HG02759 (cell line): ENCODE data around the gene NME7.
"Not testable (repeated sequence)": the region's sequence is repeated elsewhere in the genome, so short reads cannot be mapped to it uniquely, and the experiment has no call there.

ENCODE experiments used
- ATAC-seq: cut with Tn5 transposase; IDR thresholded peaks from one replicate; pipeline ENCODE4 v1.9.1; 2021; ENCODE audit warnings: mild to moderate bottlenecking, moderate library complexity; ENCODE audit not compliant: unreplicated experiment

NME7 gene

DNA sequence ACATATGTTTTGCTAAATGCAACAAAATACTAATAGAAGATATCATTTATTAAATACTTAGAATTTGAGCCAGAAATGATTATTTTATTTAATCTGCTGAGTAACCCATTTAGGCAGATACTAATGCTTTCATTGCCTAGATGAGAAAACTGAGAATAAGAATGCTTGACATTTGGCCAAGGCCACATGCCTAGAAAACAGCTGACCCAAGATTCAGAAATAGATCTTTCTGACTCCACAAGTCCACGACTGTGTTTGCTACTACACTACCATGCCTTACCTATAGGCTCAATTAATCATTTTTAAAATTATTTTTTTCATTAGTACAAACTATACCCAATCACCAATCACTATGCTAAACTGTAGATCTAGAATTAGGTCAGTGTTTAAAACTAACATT lies 131.5 kb downstream of the NME7 start:
- ATAC-seq = no peak

DNA sequence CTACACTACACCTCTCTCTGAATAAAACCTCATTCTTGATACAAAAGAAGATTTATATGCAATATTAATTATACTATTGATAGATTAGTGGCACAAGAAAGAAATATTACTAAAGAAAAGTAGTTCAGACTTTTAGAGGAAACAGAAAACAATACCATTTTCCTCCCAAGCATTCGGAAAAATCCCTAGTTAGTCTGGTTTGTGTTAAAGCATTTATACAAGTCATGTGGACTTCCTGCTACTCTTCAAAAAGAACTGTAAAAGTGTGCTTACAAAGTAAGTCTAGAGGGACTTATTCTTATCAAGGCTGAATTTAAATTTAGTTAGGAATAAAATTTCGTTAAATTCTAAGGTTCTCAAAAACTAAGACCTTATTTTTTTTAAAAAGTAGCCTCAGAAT lies 132.0 kb downstream of the NME7 start:
- ATAC-seq = no peak

DNA sequence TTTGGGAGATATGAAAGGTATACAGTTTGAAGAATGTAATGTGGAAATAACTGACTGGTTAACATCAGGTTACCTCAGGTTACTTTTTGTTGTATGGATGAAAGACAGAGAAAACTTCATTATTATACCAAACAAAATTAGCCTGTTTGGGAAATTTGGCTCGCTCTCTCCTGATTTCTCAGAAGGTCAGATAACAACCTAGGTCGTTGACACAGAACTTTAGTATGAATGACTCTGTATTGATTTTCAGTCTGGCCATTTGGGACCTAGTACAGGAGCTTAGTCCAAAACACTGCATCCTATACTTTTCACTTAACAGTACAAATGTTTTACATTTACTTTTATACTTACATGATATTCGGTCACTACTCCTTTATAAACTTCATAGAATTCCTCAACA lies 132.8 kb downstream of the NME7 start:
- ATAC-seq = no peak

DNA sequence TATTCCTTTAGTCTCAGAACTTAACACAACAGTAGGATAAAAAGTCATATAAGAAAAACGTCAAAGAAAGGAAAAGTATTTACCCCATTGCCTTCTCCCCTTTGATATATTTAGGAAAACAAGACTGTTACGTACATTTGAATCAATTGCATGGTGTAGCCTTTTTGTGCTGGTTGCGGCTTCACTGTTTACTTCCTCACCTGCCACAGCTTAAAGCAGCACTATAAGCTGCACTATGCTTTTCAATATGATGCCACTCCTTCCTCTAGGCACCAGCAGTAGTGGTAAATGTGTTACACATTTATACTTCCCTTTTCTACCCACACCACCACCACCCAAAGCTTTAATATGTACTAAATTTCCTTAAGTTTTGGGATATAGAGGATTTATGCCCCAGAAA lies 150.0 kb downstream of the NME7 start:
- peak; percentile 53 for ATAC-seq

DNA sequence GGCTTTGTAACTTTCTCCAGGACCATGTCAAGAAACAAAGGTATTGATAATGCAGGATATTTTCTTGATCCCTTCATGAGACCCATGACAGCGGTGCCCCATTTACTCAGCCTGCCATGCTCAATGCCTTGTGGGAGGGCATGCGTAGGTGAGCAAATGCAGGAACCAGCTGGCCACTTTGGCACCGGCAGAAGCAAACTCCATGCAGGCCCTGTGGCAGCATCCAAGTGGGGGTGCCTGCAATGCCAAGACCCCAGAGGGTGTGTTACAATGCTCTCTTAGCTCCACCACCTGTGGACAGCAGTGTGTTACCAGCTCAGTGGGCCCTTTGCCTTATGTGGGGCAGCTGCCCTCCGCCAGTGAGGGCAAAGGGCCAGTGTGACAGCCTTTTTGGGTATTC lies 153.0 kb downstream of the NME7 start:
- no peak for ATAC-seq

DNA sequence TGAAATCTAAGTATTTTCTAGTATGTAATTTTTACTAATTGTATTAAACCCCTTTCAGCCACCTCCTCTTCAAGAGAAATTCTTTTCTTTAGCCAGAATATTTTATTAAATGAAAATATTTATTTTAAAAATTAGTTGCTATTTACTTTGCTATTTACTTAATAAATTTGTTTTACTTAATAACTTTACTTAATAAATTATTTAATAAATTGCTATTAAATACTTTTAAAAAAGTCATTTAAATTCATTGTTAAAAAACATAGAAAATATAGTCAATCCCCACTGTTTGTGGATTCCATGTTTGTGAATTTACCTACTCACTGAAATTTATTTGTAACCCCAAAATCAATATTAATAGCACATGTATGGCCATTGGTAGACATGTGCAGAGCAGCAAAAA lies 155.5 kb downstream of the NME7 start:
- ATAC-seq = no peak

DNA sequence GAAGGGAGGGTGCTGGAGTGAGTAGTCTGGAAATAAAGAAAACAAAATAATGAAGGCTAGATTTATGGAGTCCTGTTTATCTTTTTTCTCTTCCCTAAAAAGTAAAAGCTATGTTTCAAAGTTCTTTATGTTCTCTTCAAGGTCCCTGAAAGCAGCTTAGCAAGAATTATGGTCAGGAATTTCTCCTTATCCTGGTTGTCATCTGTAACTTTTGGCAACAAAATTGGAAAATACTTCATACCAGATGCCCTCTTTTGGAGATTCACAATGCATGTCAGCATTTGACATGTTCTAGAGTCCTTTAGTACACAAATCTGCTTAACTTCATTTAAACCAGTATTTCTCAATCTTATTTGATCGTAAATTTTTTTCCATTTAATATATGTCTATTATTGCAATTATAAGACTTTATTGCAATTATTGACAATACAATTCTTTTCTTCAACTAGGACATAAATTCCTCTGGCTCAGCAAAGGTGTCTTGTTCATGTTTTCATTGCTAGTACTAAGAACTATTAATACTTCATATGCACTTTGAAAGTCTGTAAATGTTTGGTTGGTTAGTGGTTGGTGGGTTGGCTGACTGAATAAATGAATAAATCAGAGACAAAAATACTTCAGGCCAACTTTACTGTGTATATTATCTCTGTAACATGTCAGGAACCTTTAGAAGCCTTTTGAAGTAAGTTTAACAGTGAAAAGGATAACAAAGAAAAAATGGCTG lies 159.6 kb downstream of the NME7 start:
- no peak for ATAC-seq

DNA sequence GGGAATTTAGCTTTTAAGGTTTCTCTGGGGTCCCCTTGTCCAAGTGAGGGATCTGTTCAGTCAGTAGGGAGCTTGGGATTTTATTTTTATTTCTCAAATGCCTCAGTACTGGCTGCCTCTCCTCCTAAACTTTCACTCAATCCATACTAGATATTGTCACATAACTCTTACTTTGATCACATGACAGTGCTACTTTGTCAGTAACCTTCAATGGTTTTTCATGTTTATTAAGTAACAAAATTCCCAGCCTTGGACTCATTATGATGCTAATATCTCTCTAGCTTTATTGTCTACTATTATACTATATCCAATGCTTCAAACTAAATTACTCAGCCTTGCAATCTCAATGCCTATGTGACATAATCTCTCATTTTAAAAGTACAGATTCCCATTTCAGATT lies 163.4 kb downstream of the NME7 start:
- ATAC-seq = no peak

DNA sequence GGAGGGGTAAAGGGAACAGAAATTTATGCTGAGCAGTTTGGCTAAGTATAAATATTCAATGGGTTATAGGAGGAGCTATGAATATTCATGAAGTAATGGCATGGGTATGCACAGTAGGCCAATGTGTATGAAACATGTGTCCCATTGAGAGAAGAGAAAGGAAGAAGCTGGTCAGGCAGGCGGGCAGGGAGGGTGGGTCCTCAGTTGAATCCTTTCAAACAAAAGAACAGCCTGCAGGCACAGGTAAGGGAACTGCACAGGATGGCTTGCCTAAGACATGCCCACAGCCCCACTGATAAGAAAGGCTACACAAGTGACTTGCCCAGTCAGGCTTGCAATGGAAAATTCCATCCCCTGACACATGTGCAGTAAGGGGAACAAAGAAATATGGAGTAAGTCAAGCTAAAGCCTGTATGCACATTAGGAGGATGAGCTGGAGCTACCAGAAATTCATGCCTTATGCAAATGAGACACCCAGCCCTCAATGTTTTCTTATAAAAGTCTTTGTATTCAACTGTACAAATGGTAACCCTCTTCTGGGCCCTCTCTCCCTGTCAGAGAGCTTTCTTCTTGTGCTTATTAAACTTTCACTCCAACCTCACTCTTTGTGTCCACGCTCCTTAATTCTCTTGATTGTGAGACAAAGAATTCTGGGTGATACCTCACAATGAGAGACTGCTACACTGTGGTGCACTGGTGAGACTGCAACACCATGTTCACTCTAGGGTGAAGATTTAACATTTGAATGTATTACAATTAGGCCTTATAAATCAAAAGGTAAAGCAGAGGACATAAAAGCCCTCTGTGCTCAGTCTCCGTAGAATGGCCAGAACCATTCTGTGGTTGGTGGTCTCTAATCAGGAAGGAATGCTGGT lies 164.6 kb downstream of the NME7 start:
- no peak for ATAC-seq

DNA sequence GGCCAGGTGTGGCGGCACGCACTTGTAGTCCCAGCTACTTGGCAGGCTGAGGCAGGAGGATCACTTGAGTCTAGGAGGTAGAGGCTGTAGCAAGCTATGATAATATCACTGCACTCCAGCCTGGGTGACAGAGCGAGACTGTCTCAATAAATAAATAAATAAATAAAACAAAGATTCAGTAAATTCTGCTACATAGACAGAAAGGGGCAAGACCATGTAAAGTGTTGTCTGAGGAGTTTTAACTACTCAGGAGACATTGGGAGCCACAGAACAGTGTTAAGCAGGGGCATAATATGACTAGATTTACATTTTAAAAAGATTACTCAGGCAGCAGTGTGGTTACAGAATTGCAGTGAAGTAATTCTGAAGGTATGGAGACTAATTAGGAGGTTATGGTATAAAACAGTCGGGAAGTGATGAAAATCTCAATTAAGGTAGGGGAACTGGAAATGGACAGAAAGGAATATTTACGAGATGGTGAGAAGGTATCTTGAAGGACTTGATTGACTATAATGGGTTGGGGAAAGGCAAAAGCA lies 166.4 kb downstream of the NME7 start:
- no peak for ATAC-seq

DNA sequence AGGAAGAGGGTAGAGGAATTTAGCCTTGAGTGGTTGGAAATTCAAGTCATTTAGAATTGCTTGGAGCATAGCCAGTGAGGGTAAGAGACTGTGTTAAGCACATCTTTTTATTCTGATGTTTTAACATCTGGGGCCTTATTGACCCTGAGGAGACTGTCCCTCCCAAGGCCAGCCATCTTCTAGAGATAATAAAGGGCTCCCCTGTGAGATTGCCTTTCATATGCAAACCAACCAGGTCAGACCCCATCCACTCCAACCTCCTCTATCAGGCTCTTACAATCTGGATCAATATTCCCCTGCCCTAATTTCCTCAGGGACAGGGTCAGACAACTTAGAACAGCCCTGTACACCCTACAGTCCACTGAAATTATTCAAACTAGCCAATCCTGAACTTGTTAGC lies 167.3 kb downstream of the NME7 start:
- no peak for ATAC-seq

DNA sequence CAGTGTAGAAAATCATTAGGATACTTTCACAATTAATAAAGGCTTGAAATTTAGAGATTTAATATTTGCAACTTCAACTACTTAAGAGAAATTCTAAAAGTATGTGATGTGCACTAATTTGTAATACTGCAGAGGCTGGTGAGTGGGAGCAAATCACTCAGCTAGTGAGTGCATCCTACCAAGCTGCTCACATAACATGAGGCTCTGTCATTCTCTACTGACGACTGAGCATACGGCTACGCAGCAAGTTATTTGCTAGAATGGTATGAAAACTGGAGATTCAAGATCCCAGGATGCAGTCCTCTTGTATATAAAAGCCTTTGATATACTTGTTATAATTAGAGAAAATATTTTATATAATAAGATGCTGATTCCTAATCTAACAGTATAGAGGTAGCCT lies 171.0 kb downstream of the NME7 start:
- no peak for ATAC-seq

DNA sequence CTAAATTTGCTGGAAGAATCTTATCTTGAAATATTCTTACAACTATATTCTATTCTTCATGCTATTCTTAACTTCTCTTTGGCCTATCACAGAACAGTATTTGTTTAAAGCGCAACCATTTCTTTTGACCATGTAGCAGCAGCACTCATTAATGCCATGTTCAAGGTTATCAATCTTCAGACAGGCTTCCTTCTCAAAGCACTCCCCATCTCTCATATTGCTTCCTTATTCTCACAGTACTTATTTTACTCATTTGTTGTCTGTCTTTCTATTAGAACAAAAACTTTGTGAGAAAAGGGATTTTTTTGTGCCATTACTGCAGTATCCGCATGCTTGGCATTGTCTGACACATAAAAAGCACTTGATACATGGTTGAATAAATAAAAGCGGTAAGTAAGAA lies 171.4 kb downstream of the NME7 start:
- ATAC-seq = no peak

DNA sequence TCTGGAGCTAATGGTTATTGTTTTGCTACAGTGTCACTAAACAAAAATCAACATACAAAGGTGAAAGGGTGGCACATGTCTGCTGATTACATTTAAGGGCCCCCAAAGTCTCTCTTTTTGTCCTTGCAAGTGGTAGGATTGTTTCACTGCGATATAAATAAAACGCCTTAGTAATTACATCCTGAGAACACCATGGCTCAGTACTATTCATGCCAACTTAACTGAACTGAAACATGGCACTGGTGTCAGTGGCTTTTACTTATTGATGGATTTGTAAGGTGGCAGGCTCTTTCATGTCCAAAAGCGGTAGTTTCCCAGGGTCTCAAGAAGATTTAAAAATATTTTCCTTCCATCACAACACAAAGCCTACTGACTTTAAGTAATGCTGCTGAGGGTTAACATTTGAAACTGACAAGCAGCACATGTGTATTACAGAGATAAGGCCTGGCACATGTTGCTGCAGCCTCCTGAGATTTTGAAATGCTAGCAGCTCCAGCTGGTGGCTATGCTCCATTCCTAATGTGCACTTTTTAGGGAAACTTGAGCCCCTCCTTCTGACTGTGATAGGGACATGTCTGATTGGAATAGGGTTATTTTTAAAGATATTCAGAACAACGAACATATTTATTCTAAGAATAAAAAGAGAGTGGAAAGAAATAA lies 174.3 kb downstream of the NME7 start:
- ATAC-seq = no peak

DNA sequence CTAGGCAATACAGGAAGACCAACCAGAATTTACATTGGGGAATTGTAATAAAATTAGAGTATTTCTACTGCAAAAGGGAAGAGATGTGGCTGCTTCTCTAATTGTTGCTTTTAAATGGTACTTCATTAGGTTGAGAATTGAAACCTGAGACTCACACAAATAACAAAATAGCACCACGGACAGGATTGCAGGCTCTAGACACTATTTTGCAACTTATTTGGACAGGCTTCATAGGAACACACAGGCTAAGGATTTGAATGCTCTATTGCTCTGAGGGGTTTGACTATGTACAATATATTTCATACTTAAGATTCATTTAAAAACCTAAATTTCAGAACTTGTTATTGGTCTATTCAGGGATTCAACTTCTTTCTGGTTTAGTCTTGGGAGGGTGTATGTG lies 181.5 kb downstream of the NME7 start:
- no peak for ATAC-seq

DNA sequence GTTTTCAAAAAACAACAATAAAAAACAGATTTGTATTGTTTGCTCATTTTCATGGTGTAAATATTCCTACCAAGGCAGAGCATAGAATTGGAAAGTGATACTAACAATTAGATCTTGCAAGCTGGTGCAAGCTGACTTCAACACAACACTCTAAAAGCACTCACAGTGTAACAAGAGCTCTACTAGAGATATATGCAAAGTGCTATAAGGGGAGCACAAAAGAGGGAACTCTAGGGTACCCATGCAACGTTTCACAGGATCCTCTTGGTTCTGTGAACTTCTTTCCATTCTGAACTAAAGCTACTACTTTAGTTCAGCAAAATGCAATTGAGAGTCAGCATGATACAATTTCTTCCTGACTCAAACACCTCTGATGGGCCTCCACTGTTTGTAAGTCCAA lies 182.8 kb downstream of the NME7 start:
- ATAC-seq = no peak

DNA sequence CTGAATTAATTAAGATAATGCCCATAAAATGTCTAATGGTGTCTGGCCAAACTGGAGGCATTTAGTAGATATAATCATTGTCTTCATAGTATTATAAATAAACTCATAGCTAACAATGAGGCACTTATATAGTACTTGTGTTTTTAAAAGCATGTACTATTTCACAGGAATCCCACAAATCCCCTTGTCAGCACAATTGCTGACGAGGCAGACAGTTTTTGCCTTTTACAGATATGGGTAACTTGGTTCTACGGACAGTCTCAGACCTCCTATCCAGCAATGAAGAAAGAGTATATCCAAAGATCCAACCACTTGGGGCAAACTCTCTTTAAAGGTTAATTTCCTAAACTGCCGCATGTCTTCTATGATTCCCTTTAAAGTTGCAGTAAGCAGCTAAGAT lies 187.4 kb downstream of the NME7 start:
- ATAC-seq = no peak

DNA sequence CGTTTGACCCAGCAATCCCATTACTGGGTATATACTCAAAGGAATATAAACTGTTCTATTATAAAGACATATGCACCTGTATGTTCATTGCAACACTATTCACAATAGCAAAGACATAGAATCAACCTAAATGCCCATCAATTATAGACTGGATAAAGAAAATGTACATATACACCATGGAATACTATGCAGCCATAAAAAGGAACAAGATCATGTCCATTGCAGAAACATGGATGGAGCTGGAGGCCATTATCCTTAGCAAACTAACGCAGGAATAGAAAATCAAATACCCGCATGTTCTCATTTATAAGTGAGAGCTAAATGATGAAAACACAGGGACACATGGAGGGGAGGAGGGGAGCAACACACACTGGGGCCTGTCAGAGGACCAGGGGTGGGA lies 188.2 kb downstream of the NME7 start:
- ATAC-seq = not testable (repeated sequence)

DNA sequence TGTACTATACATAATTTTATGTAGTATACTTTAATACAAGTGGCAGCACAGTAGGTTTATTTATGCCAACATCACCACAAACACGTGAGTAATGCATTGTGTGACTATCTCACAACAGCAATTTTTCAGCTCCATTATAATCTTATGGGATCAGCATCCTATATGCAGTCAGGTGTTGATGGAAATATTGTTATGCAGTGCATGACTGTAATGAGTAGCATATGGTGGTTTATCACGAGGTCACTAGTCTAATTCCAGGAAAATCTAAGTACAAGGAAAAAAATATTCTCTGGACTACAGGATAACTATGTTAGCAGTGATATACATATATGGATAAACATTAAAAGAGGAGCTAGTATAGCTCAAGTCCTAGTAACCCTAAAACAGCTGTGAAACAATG lies 192.1 kb downstream of the NME7 start:
- no peak for ATAC-seq

DNA sequence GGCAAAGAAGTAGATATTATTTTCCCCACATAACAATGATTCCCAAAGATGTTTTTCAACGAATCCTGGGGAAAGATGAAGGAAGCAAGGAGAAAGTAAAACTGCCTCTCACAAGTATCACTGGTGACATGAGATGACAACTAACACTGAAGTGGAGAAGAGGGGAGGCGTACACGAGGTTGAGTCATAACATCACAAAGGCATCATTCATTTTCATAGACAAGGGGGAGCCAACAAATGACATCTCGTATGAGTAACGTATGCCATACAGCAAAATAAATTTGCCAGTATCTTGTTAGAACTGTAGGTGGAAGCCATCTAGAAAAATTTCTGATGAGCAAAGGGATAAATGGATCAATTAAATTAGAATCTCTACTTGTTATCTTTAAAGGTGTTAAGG lies 204.5 kb downstream of the NME7 start:
- ATAC-seq = no peak

DNA sequence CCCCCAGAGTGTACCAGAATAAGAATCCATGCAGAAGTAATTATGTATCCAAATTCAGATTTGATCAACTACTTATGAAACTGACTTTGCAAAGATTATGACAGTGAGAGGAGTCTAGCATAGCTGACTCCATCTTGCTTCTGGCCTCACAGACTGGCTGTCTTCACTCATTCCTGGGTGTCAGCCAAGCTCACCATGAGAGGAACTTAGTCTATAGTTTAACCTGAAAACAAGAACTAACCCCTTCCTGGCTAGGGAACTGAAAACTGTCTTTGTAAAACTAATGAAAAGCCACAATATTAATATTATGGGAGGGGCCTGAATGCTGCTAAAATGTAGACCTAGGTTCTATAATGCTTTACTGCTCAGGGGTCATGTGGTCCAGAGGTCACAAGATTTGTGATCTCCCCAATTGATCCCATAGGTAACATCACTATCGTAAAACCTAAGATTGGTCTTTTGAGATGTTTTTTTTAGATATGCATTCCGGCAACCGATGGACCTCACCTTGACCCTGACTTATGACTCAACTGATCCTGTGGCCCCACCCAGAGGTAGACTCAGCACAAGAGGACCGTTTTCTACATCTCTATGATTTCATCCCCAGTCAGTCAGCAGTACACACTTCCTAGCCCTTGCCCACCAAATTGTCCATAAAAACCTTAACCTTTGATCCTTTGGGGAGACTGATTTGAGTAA lies 206.0 kb downstream of the NME7 start:
- ATAC-seq = peak; percentile 75
